Astrocyte (in vitro differentiated cells and primary cell): Measurements from ENCODE around the gene KCNG1. TPM values are rescaled to one million over a fixed set of nuclear protein-coding genes. Genes with fewer than 3 reads are reported as not detected.

Source experiments
- DNase-seq: peaks from one replicate; pipeline ENCODE4 v3.0.0-alpha.2; 2010; ENCODE audit warnings: low read depth
- FAIRE-seq: peaks from 2 replicates; lab custom pipeline; 2011; peaks lifted over from hg19 to GRCh38; lab: Jason Lieb, UNC
- H2AFZ ChIP-seq: 2 replicates; pipeline ENCODE4 v1.6.0; 2012; ENCODE audit warnings: low read depth, low read length, inconsistent platforms
- H3K27ac ChIP-seq: 2 replicates; pipeline ENCODE4 v1.5.1; 2011; ENCODE audit warnings: low read depth, low read length, inconsistent platforms
- H3K27me3 ChIP-seq: 2 replicates; pipeline ENCODE4 v1.6.0; 2011; ENCODE audit warnings: low read length, inconsistent platforms; ENCODE audit not compliant: insufficient read depth
- H3K36me3 ChIP-seq: 2 replicates; pipeline ENCODE4 v1.5.1; 2011; ENCODE audit warnings: low read length, inconsistent platforms; ENCODE audit not compliant: insufficient read depth
- H3K4me1 ChIP-seq: 2 replicates; pipeline ENCODE4 v1.5.1; 2011; ENCODE audit warnings: low read length, inconsistent platforms; ENCODE audit not compliant: insufficient read depth
- H3K4me2 ChIP-seq: 2 replicates; pipeline ENCODE4 v1.6.0; 2012; ENCODE audit warnings: low read length, inconsistent platforms
- H3K4me3 ChIP-seq: 2 replicates; pipeline ENCODE4 v1.5.1; 2011; ENCODE audit warnings: low read depth, mild to moderate bottlenecking, low read length, inconsistent platforms; ENCODE audit not compliant: insufficient read depth
- H3K79me2 ChIP-seq: 2 replicates; pipeline ENCODE4 v1.6.0; 2012; ENCODE audit warnings: mild to moderate bottlenecking, low read length, inconsistent platforms; ENCODE audit not compliant: insufficient read depth
- H3K9ac ChIP-seq: 2 replicates; pipeline ENCODE4 v1.6.0; 2012; ENCODE audit warnings: mild to moderate bottlenecking, low read length, inconsistent platforms
- H3K9me3 ChIP-seq: 2 replicates; pipeline ENCODE4 v1.5.1; 2012; ENCODE audit warnings: low read depth, mild to moderate bottlenecking, low read length, inconsistent platforms; ENCODE audit not compliant: insufficient read depth
- H4K20me1 ChIP-seq: 2 replicates; pipeline ENCODE4 v1.6.0; 2012; ENCODE audit warnings: low read length, inconsistent platforms; ENCODE audit not compliant: insufficient read depth
- H3K27ac Mint-ChIP-seq: one replicate; pipeline ENCODE4 v1.8.0; 2021; ENCODE audit warnings: mild to moderate bottlenecking, mixed read lengths; ENCODE audit not compliant: unreplicated experiment
- H3K27me3 Mint-ChIP-seq: one replicate; pipeline ENCODE4 v1.8.0; 2021; ENCODE audit warnings: low read depth, mixed read lengths; ENCODE audit not compliant: unreplicated experiment
- H3K36me3 Mint-ChIP-seq: one replicate; pipeline ENCODE4 v1.8.0; 2021; ENCODE audit warnings: low read depth, mixed read lengths; ENCODE audit not compliant: unreplicated experiment
- H3K4me1 Mint-ChIP-seq: one replicate; pipeline ENCODE4 v1.8.0; 2021; ENCODE audit warnings: low read depth, mixed read lengths; ENCODE audit not compliant: unreplicated experiment
- H3K4me3 Mint-ChIP-seq: one replicate; pipeline ENCODE4 v1.8.0; 2021; ENCODE audit warnings: mild to moderate bottlenecking, moderate library complexity, mixed read lengths; ENCODE audit not compliant: unreplicated experiment
- H3K9me3 Mint-ChIP-seq: one replicate; pipeline ENCODE4 v1.8.0; 2021; ENCODE audit warnings: mild to moderate bottlenecking, mixed read lengths; ENCODE audit not compliant: unreplicated experiment
- EZH2 ChIP-seq: IDR thresholded peaks from 2 replicates; pipeline ENCODE4 v1.6.1; 2012; ENCODE audit warnings: mild to moderate bottlenecking, low read length, inconsistent platforms; ENCODE audit not compliant: insufficient read depth
- total RNA-seq: library from RNA; stranded (reverse); gene quantifications from 2 replicates; pipeline ENCODE4 v1.2.1, GENCODE V29; 2021
- TF ChIP-seq, protein P1 (sequence below): IDR thresholded peaks from 2 replicates; pipeline ENCODE4 v1.5.1; 2011; ENCODE audit warnings: low read depth, mild to moderate bottlenecking, inconsistent platforms, low read length, moderate library complexity; ENCODE audit not compliant: insufficient read depth

The KCNG1 gene
- total RNA-seq, 1 donor from 2014 or later = 45.9 TPM

DNA sequence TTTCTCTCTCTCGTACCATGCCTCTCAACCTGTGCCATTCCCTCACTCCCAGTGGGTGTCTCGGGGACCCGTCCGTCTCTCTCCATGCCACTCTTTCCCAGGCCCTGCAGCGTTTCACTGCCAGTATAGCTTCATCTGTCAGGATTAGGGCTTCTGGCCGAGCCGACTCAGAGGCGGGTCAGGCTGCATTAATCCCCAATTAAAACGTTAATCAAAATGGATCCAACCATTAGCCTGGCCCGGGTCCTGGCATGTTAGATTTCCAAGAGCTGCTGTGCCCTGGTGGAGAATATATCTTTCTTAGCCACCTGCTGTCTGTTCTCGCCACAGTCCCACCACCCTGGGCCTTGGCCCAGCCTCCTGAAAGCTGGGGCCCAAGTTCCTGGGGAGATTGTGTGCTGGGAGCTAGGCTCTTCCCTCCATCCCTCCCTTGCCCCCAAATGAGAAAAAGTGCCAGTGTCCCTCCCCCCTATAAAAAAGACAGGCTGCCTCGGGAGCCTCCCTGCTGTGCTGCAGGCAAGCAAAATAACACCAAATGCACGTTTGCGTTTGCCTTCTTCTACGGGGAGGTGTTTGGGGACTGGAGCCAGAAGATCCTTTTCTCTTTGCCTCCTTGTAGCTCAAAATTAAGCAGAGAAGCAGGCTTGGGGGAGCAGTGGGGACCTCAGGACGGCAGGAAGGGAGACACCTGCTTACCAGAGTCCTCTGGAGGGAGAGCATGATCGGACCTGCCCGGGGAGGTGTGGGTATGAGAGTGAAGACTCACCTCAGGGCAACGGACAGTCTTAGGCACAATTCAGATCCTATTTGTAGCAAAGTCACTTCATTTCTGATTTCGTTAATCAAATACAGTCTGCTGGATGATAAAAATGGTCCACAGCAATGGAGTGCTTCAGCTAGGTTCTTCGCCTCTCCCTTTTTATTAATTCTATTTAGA is 3.0 kb downstream of the KCNG1 start:
- peak overlapping the region; percentile 96 for H3K9ac ChIP-seq
- Mint-ChIP-seq H3K27ac (no peak overlapping the region), H3K4me1 (peaks cover 20% of the 10 kb centered on the region), H3K4me3 (peak overlapping the region; percentile 50), H3K27me3 (peaks cover 23% of the 10 kb centered on the region), H3K36me3 (peaks cover 8% of the 10 kb centered on the region), H3K9me3 (peaks cover 4% of the 10 kb centered on the region)
- FAIRE-seq = no peak
- H3K9me3 ChIP-seq = no peaks in the 10 kb centered on the region
- peak overlapping the region; percentile 89 for H3K4me3 ChIP-seq
- peaks cover 14% of the 10 kb centered on the region for H3K36me3 ChIP-seq
- peaks cover 39% of the 10 kb centered on the region for H3K4me1 ChIP-seq
- TF ChIP-seq EZH2 = no peak
- TF ChIP-seq, protein P1, sequence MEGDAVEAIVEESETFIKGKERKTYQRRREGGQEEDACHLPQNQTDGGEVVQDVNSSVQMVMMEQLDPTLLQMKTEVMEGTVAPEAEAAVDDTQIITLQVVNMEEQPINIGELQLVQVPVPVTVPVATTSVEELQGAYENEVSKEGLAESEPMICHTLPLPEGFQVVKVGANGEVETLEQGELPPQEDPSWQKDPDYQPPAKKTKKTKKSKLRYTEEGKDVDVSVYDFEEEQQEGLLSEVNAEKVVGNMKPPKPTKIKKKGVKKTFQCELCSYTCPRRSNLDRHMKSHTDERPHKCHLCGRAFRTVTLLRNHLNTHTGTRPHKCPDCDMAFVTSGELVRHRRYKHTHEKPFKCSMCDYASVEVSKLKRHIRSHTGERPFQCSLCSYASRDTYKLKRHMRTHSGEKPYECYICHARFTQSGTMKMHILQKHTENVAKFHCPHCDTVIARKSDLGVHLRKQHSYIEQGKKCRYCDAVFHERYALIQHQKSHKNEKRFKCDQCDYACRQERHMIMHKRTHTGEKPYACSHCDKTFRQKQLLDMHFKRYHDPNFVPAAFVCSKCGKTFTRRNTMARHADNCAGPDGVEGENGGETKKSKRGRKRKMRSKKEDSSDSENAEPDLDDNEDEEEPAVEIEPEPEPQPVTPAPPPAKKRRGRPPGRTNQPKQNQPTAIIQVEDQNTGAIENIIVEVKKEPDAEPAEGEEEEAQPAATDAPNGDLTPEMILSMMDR = no peak
- H2AFZ ChIP-seq = no peak overlapping the region
- H4K20me1 ChIP-seq = peaks cover 70% of the 10 kb centered on the region
- peaks cover 78% of the 10 kb centered on the region for H3K79me2 ChIP-seq
- H3K27ac ChIP-seq = peak overlapping the region; percentile 25
- H3K4me2 ChIP-seq = peak overlapping the region; percentile 92
- H3K27me3 ChIP-seq = no peaks in the 10 kb centered on the region
- DNase-seq = no peak

DNA sequence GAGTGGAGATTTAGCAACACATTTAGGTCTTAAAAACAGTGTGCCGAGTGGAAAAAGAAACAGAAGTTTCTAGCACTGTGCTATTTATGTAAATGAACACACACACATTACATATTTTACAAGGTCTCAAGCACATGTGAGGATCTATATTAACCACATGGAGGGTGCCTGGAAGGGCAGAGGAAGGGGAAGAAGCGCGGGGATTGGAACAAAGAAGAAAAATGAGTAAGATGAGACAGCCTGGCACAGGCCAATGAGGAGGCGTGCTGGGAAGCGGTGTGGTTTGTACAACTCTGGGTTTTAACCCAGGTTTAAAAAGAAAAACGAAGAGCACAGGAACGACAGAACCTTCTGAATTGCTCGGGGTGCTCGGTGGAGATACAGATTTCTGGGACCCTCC is 5.7 kb downstream of the KCNG1 start:
- H3K4me3 ChIP-seq = no peak overlapping the region
- no peak overlapping the region for H3K4me3 Mint-ChIP-seq
- H3K27ac ChIP-seq = no peak overlapping the region
- peaks cover 19% of the 10 kb centered on the region for H3K36me3 ChIP-seq
- H4K20me1 ChIP-seq = peaks cover 93% of the 10 kb centered on the region
- peaks cover 8% of the 10 kb centered on the region for H3K36me3 Mint-ChIP-seq
- no peak overlapping the region for H3K27ac Mint-ChIP-seq
- peak overlapping the region; percentile 5 for H3K4me2 ChIP-seq
- H3K79me2 ChIP-seq = peaks cover 91% of the 10 kb centered on the region
- H3K9me3 ChIP-seq = no peaks in the 10 kb centered on the region
- TF ChIP-seq EZH2 = no peak
- TF ChIP-seq, protein P1 = no peak
- H3K27me3 ChIP-seq = no peaks in the 10 kb centered on the region
- H3K4me1 Mint-ChIP-seq = peaks cover 23% of the 10 kb centered on the region
- H3K4me1 ChIP-seq = peaks cover 37% of the 10 kb centered on the region
- H3K9ac ChIP-seq = peak overlapping the region; percentile 9
- DNase-seq (no peak), FAIRE-seq (no peak)
- peaks cover 7% of the 10 kb centered on the region for H3K27me3 Mint-ChIP-seq
- peaks cover 5% of the 10 kb centered on the region for H3K9me3 Mint-ChIP-seq
- H2AFZ ChIP-seq = no peak overlapping the region

DNA sequence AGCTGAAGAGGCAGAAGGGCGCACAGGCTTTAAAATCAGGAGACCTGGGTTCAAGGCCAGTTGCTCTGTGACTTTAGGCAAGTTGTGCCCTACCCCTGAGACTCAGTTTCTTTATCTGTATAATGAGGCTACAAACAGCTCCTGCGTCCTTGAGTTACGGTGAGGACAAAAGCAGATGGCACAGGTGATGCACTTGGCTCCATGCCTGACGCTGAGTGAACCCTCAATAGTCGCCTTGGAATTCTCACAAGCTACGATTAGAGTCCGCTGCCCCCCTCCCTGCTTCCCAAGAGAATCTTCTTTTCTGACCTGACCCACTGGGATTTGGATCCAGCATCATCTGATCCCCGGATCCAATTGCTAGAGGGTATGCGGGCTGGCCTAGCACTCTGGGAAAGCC is 6.4 kb downstream of the KCNG1 start:
- peaks cover under 1% of the 10 kb centered on the region for H3K27me3 Mint-ChIP-seq
- H3K9me3 Mint-ChIP-seq = peaks cover 2% of the 10 kb centered on the region
- Histone ChIP-seq H3K4me2 (no peak overlapping the region), H3K36me3 (peaks cover 22% of the 10 kb centered on the region), H3K4me1 (peaks cover 36% of the 10 kb centered on the region), H3K9me3 (no peaks in the 10 kb centered on the region), H3K4me3 (no peak overlapping the region), H4K20me1 (peaks cover 89% of the 10 kb centered on the region), H2AFZ (no peak overlapping the region), H3K27me3 (no peaks in the 10 kb centered on the region), H3K9ac (no peak overlapping the region), H3K27ac (no peak overlapping the region), H3K79me2 (peaks cover 88% of the 10 kb centered on the region)
- FAIRE-seq (no peak), DNase-seq (no peak)
- no peak for TF ChIP-seq EZH2
- TF ChIP-seq, protein P1 = no peak
- peaks cover 16% of the 10 kb centered on the region for H3K4me1 Mint-ChIP-seq
- H3K36me3 Mint-ChIP-seq = peaks cover 5% of the 10 kb centered on the region
- H3K27ac Mint-ChIP-seq = no peak overlapping the region
- no peak overlapping the region for H3K4me3 Mint-ChIP-seq
